Measurements from ENCODE around the gene FAM3B.

FAM3B gene

GRCh38 chr21:41388259-41388658 lies 71.7 kb downstream of the FAM3B start:
- H3K4me1 ChIP-seq (ENCODE audit: insufficient read depth, low read length): no peaks in the 10 kb centered on the region
- H3K27me3 ChIP-seq (ENCODE audit: control insufficient read depth in 1 of 2, insufficient read depth in 2 of 2, low read length in 2 of 2): no peaks in the 10 kb centered on the region
- no peak overlapping the region for H3K4me3 ChIP-seq (ENCODE audit: low read depth in 1 of 2, low read length in 2 of 2)
- no peak overlapping the region for H3K9ac ChIP-seq (ENCODE audit: low read length)
- H3K9me3 ChIP-seq (ENCODE audit: low read length): no peaks in the 10 kb centered on the region
- H3K27ac ChIP-seq (ENCODE audit: low read depth, low read length): no peak overlapping the region
- H3K36me3 ChIP-seq (ENCODE audit: insufficient read depth, low read length): no peaks in the 10 kb centered on the region

- Histone ChIP-seq H3K4me1 (ENCODE audit: insufficient read depth, low read length) (no peaks in the 10 kb centered on the region), H3K9ac (ENCODE audit: low read length) (no peak overlapping the region), H3K9me3 (ENCODE audit: low read length) (no peaks in the 10 kb centered on the region), H3K4me3 (ENCODE audit: low read depth in 1 of 2, low read length in 2 of 2) (no peak overlapping the region), H3K36me3 (ENCODE audit: insufficient read depth, low read length) (no peaks in the 10 kb centered on the region), H3K27me3 (ENCODE audit: control insufficient read depth in 1 of 2, insufficient read depth in 2 of 2, low read length in 2 of 2) (no peaks in the 10 kb centered on the region), H3K27ac (ENCODE audit: low read depth, low read length) (no peak overlapping the region)
Observed at GRCh38 chr21:41390043-41390639, 73.5 kb downstream of the FAM3B start.

DNA sequence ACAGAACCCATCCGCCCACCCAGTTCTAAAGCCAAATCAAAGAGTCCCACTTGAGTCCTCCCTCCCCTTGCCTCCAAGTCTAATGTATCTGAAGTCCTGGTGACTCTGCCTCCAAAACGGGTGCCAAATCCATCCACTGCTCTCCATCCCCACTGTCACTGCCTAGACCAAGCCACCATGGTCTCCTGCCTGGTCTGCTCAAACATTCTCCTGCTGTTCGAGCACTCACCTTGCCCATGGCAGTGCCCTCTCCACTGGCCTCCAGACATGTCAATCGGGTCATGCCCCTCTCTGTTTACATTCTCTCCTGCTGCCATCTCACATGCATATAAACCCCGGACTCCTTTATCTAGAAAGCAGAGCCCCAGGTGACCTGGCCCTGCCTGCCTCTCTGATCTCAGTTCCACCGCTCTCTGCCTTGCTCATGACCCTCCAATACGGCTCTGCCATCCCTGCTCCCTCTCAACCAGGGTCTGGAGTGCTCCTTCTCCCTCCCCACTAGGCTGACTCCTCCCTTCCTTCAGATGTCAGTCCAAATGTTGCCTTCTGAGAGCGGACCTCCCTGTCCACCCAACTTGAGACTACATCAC lies 77.4 kb downstream of the FAM3B start:
- Histone ChIP-seq H3K4me1 (ENCODE audit: insufficient read depth, low read length) (no peaks in the 10 kb centered on the region), H3K9me3 (ENCODE audit: low read length) (no peaks in the 10 kb centered on the region), H3K27me3 (ENCODE audit: control insufficient read depth in 1 of 2, insufficient read depth in 2 of 2, low read length in 2 of 2) (no peaks in the 10 kb centered on the region), H3K27ac (ENCODE audit: low read depth, low read length) (no peak overlapping the region), H3K36me3 (ENCODE audit: insufficient read depth, low read length) (no peaks in the 10 kb centered on the region), H3K4me3 (ENCODE audit: low read depth in 1 of 2, low read length in 2 of 2) (no peak overlapping the region), H3K9ac (ENCODE audit: low read length) (no peak overlapping the region)

DNA sequence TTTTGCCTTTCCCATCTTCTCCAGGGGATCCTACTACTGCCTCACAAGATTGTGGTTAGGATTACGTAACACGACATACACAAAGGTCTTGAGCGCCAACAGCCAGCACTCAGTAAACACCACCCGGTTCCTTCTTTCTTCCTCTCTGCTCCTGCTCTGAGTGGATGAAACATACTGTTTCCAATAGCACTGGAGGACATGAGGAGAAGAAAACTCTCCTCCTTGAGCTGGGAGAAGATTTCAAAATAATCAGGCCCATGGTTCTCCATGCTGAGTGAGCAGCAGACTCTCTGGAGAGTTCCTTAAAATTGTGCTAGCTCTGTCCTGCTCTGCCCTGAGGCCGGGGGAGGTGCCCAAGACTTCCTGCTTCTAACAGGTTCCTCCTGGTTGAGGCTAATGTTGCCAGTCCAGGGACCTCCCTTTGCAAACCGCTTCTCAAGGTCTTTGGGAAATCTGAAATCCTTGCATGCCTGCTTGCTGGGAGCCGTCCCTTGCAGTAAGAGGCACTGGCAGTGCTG lies 80.0 kb downstream of the FAM3B start:
- H3K4me1 ChIP-seq (ENCODE audit: insufficient read depth, low read length): no peaks in the 10 kb centered on the region
- no peak overlapping the region for H3K9ac ChIP-seq (ENCODE audit: low read length)
- no peak overlapping the region for H3K27ac ChIP-seq (ENCODE audit: low read depth, low read length)
- no peaks in the 10 kb centered on the region for H3K36me3 ChIP-seq (ENCODE audit: insufficient read depth, low read length)
- no peak overlapping the region for H3K4me3 ChIP-seq (ENCODE audit: low read depth in 1 of 2, low read length in 2 of 2)
- H3K27me3 ChIP-seq (ENCODE audit: control insufficient read depth in 1 of 2, insufficient read depth in 2 of 2, low read length in 2 of 2): no peaks in the 10 kb centered on the region
- no peaks in the 10 kb centered on the region for H3K9me3 ChIP-seq (ENCODE audit: low read length)

DNA sequence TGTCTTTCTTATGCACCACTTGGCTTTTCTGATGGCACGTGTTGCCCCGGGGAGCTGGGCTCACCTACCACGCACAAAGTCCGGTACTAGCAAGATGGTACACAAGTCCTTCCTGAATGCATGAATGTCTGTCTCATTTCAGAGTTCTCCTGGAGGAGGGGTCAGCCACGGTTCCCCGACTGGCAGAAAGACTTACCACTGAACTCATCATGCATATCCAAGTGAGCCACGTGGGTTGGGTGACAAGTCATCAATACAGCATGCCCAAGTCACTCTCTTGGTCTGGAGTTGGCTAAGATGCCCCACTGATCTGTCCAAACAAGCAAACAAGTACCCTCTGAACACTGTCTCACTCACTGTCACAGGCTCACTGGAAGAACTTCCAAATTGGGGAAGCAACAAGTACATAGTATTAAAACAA lies 80.9 kb downstream of the FAM3B start:
- H3K27me3 ChIP-seq (ENCODE audit: control insufficient read depth in 1 of 2, insufficient read depth in 2 of 2, low read length in 2 of 2): no peaks in the 10 kb centered on the region
- H3K36me3 ChIP-seq (ENCODE audit: insufficient read depth, low read length): no peaks in the 10 kb centered on the region
- no peak overlapping the region for H3K27ac ChIP-seq (ENCODE audit: low read depth, low read length)
- H3K4me3 ChIP-seq (ENCODE audit: low read depth in 1 of 2, low read length in 2 of 2): no peak overlapping the region
- H3K9me3 ChIP-seq (ENCODE audit: low read length): no peaks in the 10 kb centered on the region
- H3K4me1 ChIP-seq (ENCODE audit: insufficient read depth, low read length): no peaks in the 10 kb centered on the region
- H3K9ac ChIP-seq (ENCODE audit: low read length): no peak overlapping the region

DNA sequence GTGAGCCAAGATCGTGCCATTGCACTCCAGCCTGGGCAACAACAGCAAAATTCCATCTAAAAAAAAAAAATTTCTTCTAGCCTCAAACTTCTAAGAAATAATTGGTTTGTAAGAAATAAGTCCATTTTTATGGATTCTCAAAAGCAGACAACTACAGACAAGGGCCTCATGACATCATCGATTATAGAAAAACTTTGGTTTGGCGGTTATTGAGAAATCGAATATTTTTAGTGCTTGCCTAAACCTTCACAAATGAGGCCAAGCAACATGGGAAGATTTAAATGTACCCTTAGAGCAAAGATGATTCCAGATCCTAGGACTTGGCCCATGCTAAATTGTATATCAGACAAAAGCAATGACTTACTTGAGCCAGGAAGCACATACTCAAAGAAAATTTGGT lies 81.7 kb downstream of the FAM3B start:
- no peaks in the 10 kb centered on the region for H3K9me3 ChIP-seq (ENCODE audit: low read length)
- H3K4me1 ChIP-seq (ENCODE audit: insufficient read depth, low read length): no peaks in the 10 kb centered on the region
- no peak overlapping the region for H3K4me3 ChIP-seq (ENCODE audit: low read depth in 1 of 2, low read length in 2 of 2)
- no peaks in the 10 kb centered on the region for H3K27me3 ChIP-seq (ENCODE audit: control insufficient read depth in 1 of 2, insufficient read depth in 2 of 2, low read length in 2 of 2)
- H3K36me3 ChIP-seq (ENCODE audit: insufficient read depth, low read length): peaks cover 3% of the 10 kb centered on the region
- H3K9ac ChIP-seq (ENCODE audit: low read length): no peak overlapping the region
- no peak overlapping the region for H3K27ac ChIP-seq (ENCODE audit: low read depth, low read length)

- Histone ChIP-seq H3K27ac (ENCODE audit: low read depth, low read length) (no peak overlapping the region), H3K9ac (ENCODE audit: low read length) (no peak overlapping the region), H3K4me1 (ENCODE audit: insufficient read depth, low read length) (no peaks in the 10 kb centered on the region), H3K4me3 (ENCODE audit: low read depth in 1 of 2, low read length in 2 of 2) (no peak overlapping the region), H3K27me3 (ENCODE audit: control insufficient read depth in 1 of 2, insufficient read depth in 2 of 2, low read length in 2 of 2) (no peaks in the 10 kb centered on the region), H3K9me3 (ENCODE audit: low read length) (no peaks in the 10 kb centered on the region), H3K36me3 (ENCODE audit: insufficient read depth, low read length) (peaks cover 7% of the 10 kb centered on the region)
Observed at GRCh38 chr21:41398831-41399230, 82.2 kb downstream of the FAM3B start.

GRCh38 chr21:41399246-41399800 lies 82.7 kb downstream of the FAM3B start:
- Histone ChIP-seq H3K4me1 (ENCODE audit: insufficient read depth, low read length) (no peaks in the 10 kb centered on the region), H3K4me3 (ENCODE audit: low read depth in 1 of 2, low read length in 2 of 2) (no peak overlapping the region), H3K27me3 (ENCODE audit: control insufficient read depth in 1 of 2, insufficient read depth in 2 of 2, low read length in 2 of 2) (no peaks in the 10 kb centered on the region), H3K36me3 (ENCODE audit: insufficient read depth, low read length) (peaks cover 7% of the 10 kb centered on the region), H3K9me3 (ENCODE audit: low read length) (no peaks in the 10 kb centered on the region), H3K27ac (ENCODE audit: low read depth, low read length) (no peak overlapping the region), H3K9ac (ENCODE audit: low read length) (no peak overlapping the region)

DNA sequence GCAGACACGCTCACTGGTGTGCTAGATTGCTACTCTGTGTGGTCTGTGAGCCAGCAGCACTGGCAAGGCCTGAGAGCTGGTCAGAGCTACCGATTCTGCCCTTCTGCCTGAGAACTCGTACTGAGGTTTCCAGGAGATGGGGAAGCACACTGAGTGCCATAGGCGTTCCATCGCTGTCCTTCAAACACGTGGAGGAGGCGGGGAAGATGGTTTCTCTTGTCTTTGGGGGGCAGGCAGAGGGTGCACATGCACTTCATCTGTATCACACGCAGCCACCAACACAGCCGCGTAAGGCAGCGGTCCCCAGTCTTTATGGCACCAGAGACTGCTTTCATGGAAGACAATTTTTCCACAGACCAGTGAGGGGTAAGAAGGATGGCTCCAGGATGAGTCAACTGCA lies 85.6 kb downstream of the FAM3B start:
- H3K9me3 ChIP-seq (ENCODE audit: low read length): no peaks in the 10 kb centered on the region
- H3K36me3 ChIP-seq (ENCODE audit: insufficient read depth, low read length): peaks cover 7% of the 10 kb centered on the region
- no peaks in the 10 kb centered on the region for H3K4me1 ChIP-seq (ENCODE audit: insufficient read depth, low read length)
- H3K27ac ChIP-seq (ENCODE audit: low read depth, low read length): no peak overlapping the region
- H3K4me3 ChIP-seq (ENCODE audit: low read depth in 1 of 2, low read length in 2 of 2): no peak overlapping the region
- no peak overlapping the region for H3K9ac ChIP-seq (ENCODE audit: low read length)
- no peaks in the 10 kb centered on the region for H3K27me3 ChIP-seq (ENCODE audit: control insufficient read depth in 1 of 2, insufficient read depth in 2 of 2, low read length in 2 of 2)

GRCh38 chr21:41402796-41403195 lies 86.2 kb downstream of the FAM3B start:
- Histone ChIP-seq H3K9me3 (ENCODE audit: low read length) (no peaks in the 10 kb centered on the region), H3K36me3 (ENCODE audit: insufficient read depth, low read length) (peaks cover 7% of the 10 kb centered on the region), H3K4me3 (ENCODE audit: low read depth in 1 of 2, low read length in 2 of 2) (no peak overlapping the region), H3K9ac (ENCODE audit: low read length) (no peak overlapping the region), H3K27ac (ENCODE audit: low read depth, low read length) (no peak overlapping the region), H3K27me3 (ENCODE audit: control insufficient read depth in 1 of 2, insufficient read depth in 2 of 2, low read length in 2 of 2) (no peaks in the 10 kb centered on the region), H3K4me1 (ENCODE audit: insufficient read depth, low read length) (no peaks in the 10 kb centered on the region)

GRCh38 chr21:41403331-41403730 lies 86.7 kb downstream of the FAM3B start:
- H3K9me3 ChIP-seq (ENCODE audit: low read length): no peaks in the 10 kb centered on the region
- H3K4me1 ChIP-seq (ENCODE audit: insufficient read depth, low read length): no peaks in the 10 kb centered on the region
- H3K27ac ChIP-seq (ENCODE audit: low read depth, low read length): no peak overlapping the region
- H3K9ac ChIP-seq (ENCODE audit: low read length): no peak overlapping the region
- peaks cover 7% of the 10 kb centered on the region for H3K36me3 ChIP-seq (ENCODE audit: insufficient read depth, low read length)
- no peak overlapping the region for H3K4me3 ChIP-seq (ENCODE audit: low read depth in 1 of 2, low read length in 2 of 2)
- no peaks in the 10 kb centered on the region for H3K27me3 ChIP-seq (ENCODE audit: control insufficient read depth in 1 of 2, insufficient read depth in 2 of 2, low read length in 2 of 2)

DNA sequence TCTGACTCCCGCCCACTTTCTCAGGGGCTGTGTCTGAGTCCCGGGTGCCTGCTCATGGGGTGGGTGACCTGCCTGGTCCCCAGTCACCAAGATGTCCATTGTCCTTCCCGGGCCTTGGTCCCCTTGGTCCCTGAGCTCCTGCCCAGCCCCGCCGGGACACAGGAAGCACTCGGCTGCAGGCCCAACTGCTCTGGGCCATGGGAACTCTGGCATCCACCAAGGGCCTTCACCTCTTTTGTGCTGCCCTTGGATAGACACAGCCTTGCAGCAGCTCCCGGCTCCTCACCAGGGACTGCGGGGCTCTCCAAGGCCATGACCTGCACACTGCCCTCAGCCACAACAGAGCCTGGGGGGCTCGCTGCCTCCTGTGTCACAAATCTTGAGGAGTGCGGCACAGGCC lies 87.4 kb downstream of the FAM3B start:
- H3K27me3 ChIP-seq (ENCODE audit: control insufficient read depth in 1 of 2, insufficient read depth in 2 of 2, low read length in 2 of 2): no peaks in the 10 kb centered on the region
- no peak overlapping the region for H3K27ac ChIP-seq (ENCODE audit: low read depth, low read length)
- peaks cover 7% of the 10 kb centered on the region for H3K36me3 ChIP-seq (ENCODE audit: insufficient read depth, low read length)
- no peak overlapping the region for H3K4me3 ChIP-seq (ENCODE audit: low read depth in 1 of 2, low read length in 2 of 2)
- no peaks in the 10 kb centered on the region for H3K9me3 ChIP-seq (ENCODE audit: low read length)
- H3K9ac ChIP-seq (ENCODE audit: low read length): no peak overlapping the region
- no peaks in the 10 kb centered on the region for H3K4me1 ChIP-seq (ENCODE audit: insufficient read depth, low read length)
